IMR-90 (cell line): ENCODE data around the gene PROCA1. TPM values are rescaled to one million over a fixed set of nuclear protein-coding genes. Genes with fewer than 3 reads are reported as not detected.

Experiments
- BHLHE40 ChIP-seq: fragments of 150-350 bp; IDR thresholded peaks from 2 replicates; pipeline ENCODE4 v1.6.1; 2016; ENCODE audit warnings: mild to moderate bottlenecking, low read depth, low read length
- ELK1 ChIP-seq: fragments of 150-350 bp; IDR thresholded peaks from 2 replicates; pipeline ENCODE4 v1.6.1; 2016; ENCODE audit warnings: low read depth, mild to moderate bottlenecking, low read length, moderate library complexity, borderline replicate concordance
- FOS ChIP-seq: fragments of 150-350 bp; IDR thresholded peaks from 2 replicates; pipeline ENCODE4 v1.6.1; 2016; ENCODE audit warnings: low read depth, low read length
- polyA plus RNA-seq, 3 experiments: library from polyadenylated mRNA; depleted of rRNA; stranded (reverse); fragments of >200 nt; gene quantifications; 2 replicates each; pipeline ENCODE4 v1.2.3, GENCODE V29; 2012; ENCODE audit warnings: low replicate concordance in 1 of 3
- total RNA-seq: library from RNA; depleted of rRNA; stranded (reverse); fragments of >200 nt; gene quantifications from 2 replicates; pipeline ENCODE4 v1.2.3, GENCODE V29; 2012

PROCA1 gene
- total and polyA plus RNA-seq, 2 of the 4 experiments (the other 2 are of a cell fraction) = 0.36 to 1.7 TPM

- TF ChIP-seq ELK1 = no peak
- TF ChIP-seq BHLHE40 = no peak
- no peak for TF ChIP-seq FOS
These were observed 15.2 kb upstream of the PROCA1 start (continued) for GRCh38 chr17:28726627-28727491.
